ENCODE measurements around the gene FTH1.

FTH1 gene

GRCh38 chr11:61923166-61924063, 44.0 kb downstream of the FTH1 start:
- in situ Hi-C loops (cut with MboI; ENCODE audit: low pct_unique_long_range_greater_than_20kb, low sequenced_read_pairs, unreplicated experiment), result no loop called here
- no peak for TF ChIP-seq CTCF (IDR thresholded peaks at IDR 0.05; ENCODE audit: extremely low read depth, insufficient read depth, missing control alignments)
- no peak for DNase-seq (ENCODE audit: low spot score)

- in situ Hi-C loops (cut with MboI; ENCODE audit: low pct_unique_long_range_greater_than_20kb, low sequenced_read_pairs, unreplicated experiment), result no loop called here
- DNase-seq (ENCODE audit: low spot score), result no peak
- TF ChIP-seq CTCF (IDR thresholded peaks at IDR 0.05; ENCODE audit: extremely low read depth, insufficient read depth, missing control alignments), result no peak
Observed at GRCh38 chr11:61922539-61922938, 44.9 kb downstream of the FTH1 start.

- in situ Hi-C loops (cut with MboI; ENCODE audit: low pct_unique_long_range_greater_than_20kb, low sequenced_read_pairs, unreplicated experiment), result no loop called here
- TF ChIP-seq CTCF (IDR thresholded peaks at IDR 0.05; ENCODE audit: extremely low read depth, insufficient read depth, missing control alignments), result no peak
- DNase-seq (ENCODE audit: low spot score), result no peak
Observed at GRCh38 chr11:61921446-61921845, 46.0 kb downstream of the FTH1 start.

GRCh38 chr11:61919705-61920631, 47.5 kb downstream of the FTH1 start:
- no peak for TF ChIP-seq CTCF (IDR thresholded peaks at IDR 0.05; ENCODE audit: extremely low read depth, insufficient read depth, missing control alignments)
- DNase-seq (ENCODE audit: low spot score), result peak; percentile 17
- in situ Hi-C loops (cut with MboI; ENCODE audit: low pct_unique_long_range_greater_than_20kb, low sequenced_read_pairs, unreplicated experiment), result no loop called here

- DNase-seq (ENCODE audit: low spot score), result peak; percentile 20
- in situ Hi-C loops (cut with MboI; ENCODE audit: low pct_unique_long_range_greater_than_20kb, low sequenced_read_pairs, unreplicated experiment), result no loop called here
- no peak for TF ChIP-seq CTCF (IDR thresholded peaks at IDR 0.05; ENCODE audit: extremely low read depth, insufficient read depth, missing control alignments)
Observed at GRCh38 chr11:61918938-61919704, 48.3 kb downstream of the FTH1 start.

Measured in GM13977 (cell line).